Measurements from ENCODE around the gene TLK1.

DNA sequence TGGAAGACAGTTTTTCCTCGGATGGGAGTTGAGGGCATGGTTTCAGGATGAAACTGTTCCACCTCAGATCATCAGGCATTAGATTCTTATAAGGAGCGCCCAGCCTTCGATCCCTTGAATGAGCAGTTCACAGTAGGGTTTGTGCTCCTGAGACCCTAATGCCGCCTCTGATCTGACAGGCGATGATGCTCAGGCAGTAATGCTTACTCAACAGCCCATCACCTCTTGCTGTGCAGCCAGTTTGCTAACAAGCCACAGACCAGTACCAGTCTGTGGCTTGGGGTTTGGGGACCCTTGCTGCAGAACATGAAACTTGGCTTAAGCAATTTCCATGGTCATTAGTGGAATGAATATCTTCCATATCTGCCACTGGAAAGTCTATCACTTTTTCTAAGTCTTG is 175.3 kb downstream of the TLK1 start:
- TF ChIP-seq, protein P1, sequence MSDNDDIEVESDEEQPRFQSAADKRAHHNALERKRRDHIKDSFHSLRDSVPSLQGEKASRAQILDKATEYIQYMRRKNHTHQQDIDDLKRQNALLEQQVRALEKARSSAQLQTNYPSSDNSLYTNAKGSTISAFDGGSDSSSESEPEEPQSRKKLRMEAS (IDR thresholded peaks at IDR 0.05), result no peak
- TF ChIP-seq, protein P2, sequence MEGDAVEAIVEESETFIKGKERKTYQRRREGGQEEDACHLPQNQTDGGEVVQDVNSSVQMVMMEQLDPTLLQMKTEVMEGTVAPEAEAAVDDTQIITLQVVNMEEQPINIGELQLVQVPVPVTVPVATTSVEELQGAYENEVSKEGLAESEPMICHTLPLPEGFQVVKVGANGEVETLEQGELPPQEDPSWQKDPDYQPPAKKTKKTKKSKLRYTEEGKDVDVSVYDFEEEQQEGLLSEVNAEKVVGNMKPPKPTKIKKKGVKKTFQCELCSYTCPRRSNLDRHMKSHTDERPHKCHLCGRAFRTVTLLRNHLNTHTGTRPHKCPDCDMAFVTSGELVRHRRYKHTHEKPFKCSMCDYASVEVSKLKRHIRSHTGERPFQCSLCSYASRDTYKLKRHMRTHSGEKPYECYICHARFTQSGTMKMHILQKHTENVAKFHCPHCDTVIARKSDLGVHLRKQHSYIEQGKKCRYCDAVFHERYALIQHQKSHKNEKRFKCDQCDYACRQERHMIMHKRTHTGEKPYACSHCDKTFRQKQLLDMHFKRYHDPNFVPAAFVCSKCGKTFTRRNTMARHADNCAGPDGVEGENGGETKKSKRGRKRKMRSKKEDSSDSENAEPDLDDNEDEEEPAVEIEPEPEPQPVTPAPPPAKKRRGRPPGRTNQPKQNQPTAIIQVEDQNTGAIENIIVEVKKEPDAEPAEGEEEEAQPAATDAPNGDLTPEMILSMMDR (IDR thresholded peaks at IDR 0.05; ENCODE audit: low read depth, low read length, missing input control), result no peak
- TF ChIP-seq, protein P3, sequence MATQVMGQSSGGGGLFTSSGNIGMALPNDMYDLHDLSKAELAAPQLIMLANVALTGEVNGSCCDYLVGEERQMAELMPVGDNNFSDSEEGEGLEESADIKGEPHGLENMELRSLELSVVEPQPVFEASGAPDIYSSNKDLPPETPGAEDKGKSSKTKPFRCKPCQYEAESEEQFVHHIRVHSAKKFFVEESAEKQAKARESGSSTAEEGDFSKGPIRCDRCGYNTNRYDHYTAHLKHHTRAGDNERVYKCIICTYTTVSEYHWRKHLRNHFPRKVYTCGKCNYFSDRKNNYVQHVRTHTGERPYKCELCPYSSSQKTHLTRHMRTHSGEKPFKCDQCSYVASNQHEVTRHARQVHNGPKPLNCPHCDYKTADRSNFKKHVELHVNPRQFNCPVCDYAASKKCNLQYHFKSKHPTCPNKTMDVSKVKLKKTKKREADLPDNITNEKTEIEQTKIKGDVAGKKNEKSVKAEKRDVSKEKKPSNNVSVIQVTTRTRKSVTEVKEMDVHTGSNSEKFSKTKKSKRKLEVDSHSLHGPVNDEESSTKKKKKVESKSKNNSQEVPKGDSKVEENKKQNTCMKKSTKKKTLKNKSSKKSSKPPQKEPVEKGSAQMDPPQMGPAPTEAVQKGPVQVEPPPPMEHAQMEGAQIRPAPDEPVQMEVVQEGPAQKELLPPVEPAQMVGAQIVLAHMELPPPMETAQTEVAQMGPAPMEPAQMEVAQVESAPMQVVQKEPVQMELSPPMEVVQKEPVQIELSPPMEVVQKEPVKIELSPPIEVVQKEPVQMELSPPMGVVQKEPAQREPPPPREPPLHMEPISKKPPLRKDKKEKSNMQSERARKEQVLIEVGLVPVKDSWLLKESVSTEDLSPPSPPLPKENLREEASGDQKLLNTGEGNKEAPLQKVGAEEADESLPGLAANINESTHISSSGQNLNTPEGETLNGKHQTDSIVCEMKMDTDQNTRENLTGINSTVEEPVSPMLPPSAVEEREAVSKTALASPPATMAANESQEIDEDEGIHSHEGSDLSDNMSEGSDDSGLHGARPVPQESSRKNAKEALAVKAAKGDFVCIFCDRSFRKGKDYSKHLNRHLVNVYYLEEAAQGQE (IDR thresholded peaks at IDR 0.05), result no peak
- TF ChIP-seq, protein P4, sequence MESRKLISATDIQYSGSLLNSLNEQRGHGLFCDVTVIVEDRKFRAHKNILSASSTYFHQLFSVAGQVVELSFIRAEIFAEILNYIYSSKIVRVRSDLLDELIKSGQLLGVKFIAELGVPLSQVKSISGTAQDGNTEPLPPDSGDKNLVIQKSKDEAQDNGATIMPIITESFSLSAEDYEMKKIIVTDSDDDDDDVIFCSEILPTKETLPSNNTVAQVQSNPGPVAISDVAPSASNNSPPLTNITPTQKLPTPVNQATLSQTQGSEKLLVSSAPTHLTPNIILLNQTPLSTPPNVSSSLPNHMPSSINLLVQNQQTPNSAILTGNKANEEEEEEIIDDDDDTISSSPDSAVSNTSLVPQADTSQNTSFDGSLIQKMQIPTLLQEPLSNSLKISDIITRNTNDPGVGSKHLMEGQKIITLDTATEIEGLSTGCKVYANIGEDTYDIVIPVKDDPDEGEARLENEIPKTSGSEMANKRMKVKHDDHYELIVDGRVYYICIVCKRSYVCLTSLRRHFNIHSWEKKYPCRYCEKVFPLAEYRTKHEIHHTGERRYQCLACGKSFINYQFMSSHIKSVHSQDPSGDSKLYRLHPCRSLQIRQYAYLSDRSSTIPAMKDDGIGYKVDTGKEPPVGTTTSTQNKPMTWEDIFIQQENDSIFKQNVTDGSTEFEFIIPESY (IDR thresholded peaks at IDR 0.05), result no peak
- no peak for TF ChIP-seq GABPA (IDR thresholded peaks at IDR 0.05 in 1 of 2, conservative IDR thresholded peaks at IDR 0.05 in 1 of 2)
- TF ChIP-seq EGR1 (IDR thresholded peaks at IDR 0.05; ENCODE audit: low read depth in 2 of 2), result no peak
- no peak for TF ChIP-seq TAF1 (conservative IDR thresholded peaks at IDR 0.05)
- TF ChIP-seq, protein P5, sequence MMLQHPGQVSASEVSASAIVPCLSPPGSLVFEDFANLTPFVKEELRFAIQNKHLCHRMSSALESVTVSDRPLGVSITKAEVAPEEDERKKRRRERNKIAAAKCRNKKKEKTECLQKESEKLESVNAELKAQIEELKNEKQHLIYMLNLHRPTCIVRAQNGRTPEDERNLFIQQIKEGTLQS (IDR thresholded peaks at IDR 0.05), result no peak
- TF ChIP-seq SP1 (IDR thresholded peaks at IDR 0.05), result no peak
- no peak for TF ChIP-seq HNF4G (IDR thresholded peaks at IDR 0.05)
- no peak for TF ChIP-seq JUND (IDR thresholded peaks at IDR 0.05)
- no peak for TF ChIP-seq RAD21 (IDR thresholded peaks at IDR 0.05)
- no peak for TF ChIP-seq RXRA (IDR thresholded peaks at IDR 0.05)
- TF ChIP-seq FOXA1 (IDR thresholded peaks at IDR 0.05), result no peak
